Keratinocyte (primary cell): ENCODE results near the gene NHLRC2. TPM values are rescaled to one million over a fixed set of nuclear protein-coding genes. Genes with fewer than 3 reads are reported as not detected.

Source experiments
- DNase-seq: peaks from one replicate; pipeline ENCODE4 v3.0.0-alpha.2; 2011; ENCODE audit warnings: low read depth, missing footprints, low spot score
- FAIRE-seq: peaks from 2 replicates; lab custom pipeline; 2011; peaks lifted over from hg19 to GRCh38; lab: Jason Lieb, UNC
- H2AFZ ChIP-seq: 2 replicates; pipeline ENCODE4 v1.6.0; 2012; ENCODE audit warnings: low read length, control low read depth, inconsistent platforms; ENCODE audit not compliant: control insufficient read depth
- H3K27ac ChIP-seq: 2 replicates; pipeline ENCODE4 v1.5.1; 2011; ENCODE audit warnings: low read length; ENCODE audit not compliant: control insufficient read depth, insufficient read depth
- H3K27me3 ChIP-seq: 3 replicates; pipeline ENCODE4 v1.6.0; 2011; ENCODE audit warnings: low read length; ENCODE audit not compliant: control insufficient read depth, insufficient read depth; ENCODE audit errors: extremely low read depth
- H3K36me3 ChIP-seq, 2 experiments: 2 replicates in 1 of 2; 3 replicates in 1 of 2; pipeline ENCODE4 v1.5.1; 2011; ENCODE audit warnings: low read length in 2 of 2, mild to moderate bottlenecking in 1 of 2; ENCODE audit not compliant: control insufficient read depth in 2 of 2, insufficient read depth in 2 of 2; ENCODE audit errors: extremely low read depth in 1 of 2
- H3K4me1 ChIP-seq: 3 replicates; pipeline ENCODE4 v1.5.1; 2011; ENCODE audit warnings: low read length; ENCODE audit not compliant: control insufficient read depth, insufficient read depth; ENCODE audit errors: extremely low read depth
- H3K4me2 ChIP-seq: 3 replicates; pipeline ENCODE4 v1.6.0; 2011; ENCODE audit warnings: low read depth, low read length; ENCODE audit not compliant: control insufficient read depth, insufficient read depth; ENCODE audit errors: extremely low read depth
- H3K4me3 ChIP-seq, 3 experiments: fragments of 200-600 bp in 1 of 3; sonication (generic) in 1 of 3; 2 replicates in 2 of 3; 3 replicates in 1 of 3; pipeline ENCODE4 v1.5.1; 2011 to 2016; ENCODE audit warnings: low read length in 3 of 3, mild to moderate bottlenecking in 3 of 3, control low read depth in 2 of 3, inconsistent platforms in 1 of 3, low read depth in 1 of 3, mixed read lengths in 1 of 3, mixed run types in 1 of 3, moderate library complexity in 1 of 3; ENCODE audit not compliant: control insufficient read depth in 2 of 3, insufficient read depth in 2 of 3; ENCODE audit errors: extremely low read depth in 1 of 3
- H3K79me2 ChIP-seq: 2 replicates; pipeline ENCODE4 v1.6.0; 2012; ENCODE audit warnings: low read length; ENCODE audit not compliant: control insufficient read depth, insufficient read depth
- H3K9ac ChIP-seq: 3 replicates; pipeline ENCODE4 v1.6.0; 2011; ENCODE audit warnings: low read length; ENCODE audit not compliant: control insufficient read depth, insufficient read depth; ENCODE audit errors: extremely low read depth
- H3K9me1 ChIP-seq: 3 replicates; pipeline ENCODE4 v1.6.0; 2011; ENCODE audit warnings: low read length; ENCODE audit not compliant: control insufficient read depth, insufficient read depth; ENCODE audit errors: extremely low read depth
- H3K9me3 ChIP-seq: 2 replicates; pipeline ENCODE4 v1.5.1; 2012; ENCODE audit warnings: low read depth, low read length; ENCODE audit not compliant: control insufficient read depth
- H4K20me1 ChIP-seq: 3 replicates; pipeline ENCODE4 v1.6.0; 2011; ENCODE audit warnings: low read length; ENCODE audit not compliant: control insufficient read depth, insufficient read depth; ENCODE audit errors: extremely low read depth
- CTCF ChIP-seq, 3 experiments: IDR thresholded peaks in 1 of 3; conservative IDR thresholded peaks in 1 of 3; optimal IDR thresholded peaks in 1 of 3; 2 replicates in 2 of 3; 3 replicates in 1 of 3; pipeline versions ENCODE3 to v1.5.1; 2011; ENCODE audit warnings: low read length in 3 of 3, mild to moderate bottlenecking in 3 of 3, moderate library complexity in 2 of 3, control low read depth in 1 of 3, inconsistent platforms in 1 of 3; ENCODE audit not compliant: insufficient read depth in 2 of 3; ENCODE audit errors: extremely low read depth in 1 of 3
- EZH2 ChIP-seq: IDR thresholded peaks from one replicate; pipeline ENCODE4 v1.6.1; 2012; ENCODE audit warnings: inconsistent platforms, mild to moderate bottlenecking, low read length, moderate library complexity
- dilution Hi-C: fragments of 300-500 bp; cut with MboI; formaldehyde crosslinking; loops from one replicate; pipeline ENCODE4 v1.7.0; 2020; ENCODE audit warnings: low sequenced_read_pairs; ENCODE audit not compliant: extremely low pct_ligation_motif_present
- polyA plus RNA-seq, 5 experiments: library from polyadenylated mRNA; depleted of rRNA in 3 of 5; stranded (reverse) in 3 of 5; stranded (forward) in 1 of 5; unstranded in 1 of 5; fragments of >200 nt; gene quantifications; 1 replicate in 1 of 5; 2 replicates in 3 of 5; 3 replicates in 1 of 5; pipeline versions ENCODE4 v1.2.1 to v1.2.3, GENCODE V29; 2011 to 2012; ENCODE audit warnings: missing spikeins in 2 of 5, low read depth in 1 of 5, low replicate concordance in 1 of 5

Gene NHLRC2
- polyA plus RNA-seq, 1 donor (not counting 4 experiments of a cell fraction or from before 2014, with no cell fraction given): 7.5 TPM

GRCh38 chr10:113927440-113927839 is 73.0 kb downstream of the NHLRC2 start:
- Histone ChIP-seq H3K79me2 (no peaks in the 10 kb centered on the region), H3K4me1 (no peaks in the 10 kb centered on the region), H3K27ac (no peak overlapping the region), H3K27me3 (no peaks in the 10 kb centered on the region), H3K4me3 (no peak overlapping the region), H3K9me1 (no peaks in the 10 kb centered on the region), H3K36me3 (no peaks in the 10 kb centered on the region), H4K20me1 (no peaks in the 10 kb centered on the region), H3K9ac (no peak overlapping the region), H2AFZ (no peak overlapping the region), H3K4me2 (no peak overlapping the region), H3K9me3 (no peaks in the 10 kb centered on the region)
- TF ChIP-seq EZH2: no peak
- TF ChIP-seq CTCF (optimal IDR thresholded peaks at IDR 0.05 in 1 of 3, IDR thresholded peaks at IDR 0.05 in 1 of 3, conservative IDR thresholded peaks at IDR 0.05 in 1 of 3; ENCODE audit: extremely low read depth in 1 of 3, insufficient read depth in 2 of 3, low read length in 3 of 3): no peak
- dilution Hi-C loops: no loop called here
- DNase-seq (no peak), FAIRE-seq (no peak)

GRCh38 chr10:113928830-113929229 is 74.4 kb downstream of the NHLRC2 start:
- DNase-seq (no peak), FAIRE-seq (no peak)
- Histone ChIP-seq H2AFZ (no peak overlapping the region), H3K9ac (no peak overlapping the region), H3K4me2 (no peak overlapping the region), H3K79me2 (no peaks in the 10 kb centered on the region), H3K4me1 (no peaks in the 10 kb centered on the region), H3K4me3 (no peak overlapping the region), H4K20me1 (no peaks in the 10 kb centered on the region), H3K9me3 (no peaks in the 10 kb centered on the region), H3K9me1 (no peaks in the 10 kb centered on the region), H3K27ac (no peak overlapping the region), H3K36me3 (no peaks in the 10 kb centered on the region), H3K27me3 (no peaks in the 10 kb centered on the region)
- TF ChIP-seq EZH2: no peak
- TF ChIP-seq CTCF (optimal IDR thresholded peaks at IDR 0.05 in 1 of 3, IDR thresholded peaks at IDR 0.05 in 1 of 3, conservative IDR thresholded peaks at IDR 0.05 in 1 of 3; ENCODE audit: extremely low read depth in 1 of 3, insufficient read depth in 2 of 3, low read length in 3 of 3): no peak
- dilution Hi-C loops: no loop called here
